IMR-90 (cell line): ENCODE measurements around the gene HOXC10. TPM values are rescaled to one million over a fixed set of nuclear protein-coding genes. Genes with fewer than 3 reads are reported as not detected.

Source experiments
- ATAC-seq: fragments of 200-7000 bp; cut with Tn5 transposase; 2 replicates; pipeline ENCODE4 v1.9.1; 2020; ENCODE audit warnings: low read depth, mild to moderate bottlenecking, moderate library complexity
- BruUV-seq: library from RNA; stranded (reverse); fragments of 400-500 nt; replicated peaks from 2 replicates; lab custom pipeline; 2021; lab: Mats Ljungman, UMichigan
- CTCF ChIA-PET: fragments of 300-600 bp; formaldehyde crosslinking; extraction: SDS; loops from one replicate; lab custom pipeline; 2021; ENCODE audit warnings: antibody characterized with exemption; lab: Yijun Ruan, JAX
- POLR2A ChIA-PET: fragments of 300-600 bp; sonication (Branson Sonifier 250); formaldehyde crosslinking; loops from one replicate; lab custom pipeline; 2022; ENCODE audit warnings: antibody characterized with exemption; ENCODE audit not compliant: unreplicated experiment; lab: Charles Lee
- DNase-seq: peaks from one replicate; pipeline ENCODE4 v3.0.0; 2013
- H2AFZ ChIP-seq: replicated peaks from 2 replicates; pipeline ENCODE3; 2013; ENCODE audit warnings: low read length, mild to moderate bottlenecking; ENCODE audit not compliant: poor library complexity
- H2AK5ac ChIP-seq: 2 replicates; pipeline ENCODE4 v1.6.1; 2013; ENCODE audit warnings: low read depth, low read length, inconsistent platforms
- H2AK9ac ChIP-seq: replicated peaks from 2 replicates; pipeline ENCODE3; 2013; ENCODE audit warnings: mild to moderate bottlenecking, low read depth, low read length, moderate library complexity; ENCODE audit not compliant: poor library complexity
- H2BK120ac ChIP-seq: 2 replicates; pipeline ENCODE4 v1.6.1; 2013; ENCODE audit warnings: low read depth, low read length, inconsistent platforms
- H2BK15ac ChIP-seq: 3 replicates; pipeline ENCODE4 v1.6.1; 2013; ENCODE audit warnings: low read depth, low read length, inconsistent platforms
- H2BK20ac ChIP-seq: 2 replicates; pipeline ENCODE4 v1.6.1; 2013; ENCODE audit warnings: low read depth, mild to moderate bottlenecking, inconsistent platforms, low read length, moderate library complexity
- H2BK5ac ChIP-seq: 2 replicates; pipeline ENCODE4 v1.6.1; 2013; ENCODE audit warnings: mild to moderate bottlenecking, low read depth, low read length, inconsistent platforms; ENCODE audit not compliant: poor library complexity, severe bottlenecking
- H3K14ac ChIP-seq: replicated peaks from 2 replicates; pipeline ENCODE4 v1.6.1; 2013; ENCODE audit warnings: low read depth, low read length, inconsistent platforms
- H3K18ac ChIP-seq: 2 replicates; pipeline ENCODE4 v1.6.1; 2013; ENCODE audit warnings: low read depth, low read length, control low read depth
- H3K23ac ChIP-seq: 2 replicates; pipeline ENCODE4 v1.6.1; 2013; ENCODE audit warnings: low read depth, low read length, inconsistent platforms
- H3K27ac ChIP-seq: 2 replicates; pipeline ENCODE4 v1.5.1; 2013; ENCODE audit warnings: mild to moderate bottlenecking, control low read depth, low read length; ENCODE audit not compliant: insufficient read depth
- H3K27me3 ChIP-seq: 2 replicates; pipeline ENCODE4 v1.6.1; 2013; ENCODE audit warnings: low read length; ENCODE audit not compliant: control insufficient read depth, insufficient read depth
- H3K36me3 ChIP-seq: 2 replicates; pipeline ENCODE4 v1.6.1; 2013; ENCODE audit warnings: low read length, mixed read lengths; ENCODE audit not compliant: control insufficient read depth, insufficient read depth
- H3K4ac ChIP-seq: 2 replicates; pipeline ENCODE4 v1.6.1; 2013; ENCODE audit warnings: low read depth, low read length, inconsistent platforms
- H3K4me1 ChIP-seq: 2 replicates; pipeline ENCODE4 v1.6.1; 2013; ENCODE audit warnings: low read length, mixed read lengths; ENCODE audit not compliant: control insufficient read depth, insufficient read depth
- H3K4me2 ChIP-seq: 2 replicates; pipeline ENCODE4 v1.6.1; 2013; ENCODE audit warnings: low read depth, mild to moderate bottlenecking, control low read depth, low read length, moderate library complexity
- H3K4me3 ChIP-seq: 2 replicates; pipeline ENCODE4 v1.5.1; 2013; ENCODE audit warnings: low read depth, mild to moderate bottlenecking, control low read depth, low read length, moderate library complexity; ENCODE audit not compliant: insufficient read depth
- H3K56ac ChIP-seq: 2 replicates; pipeline ENCODE4 v1.6.1; 2013; ENCODE audit warnings: low read length, inconsistent platforms; ENCODE audit not compliant: insufficient read depth; ENCODE audit errors: extremely low read depth
- H3K79me1 ChIP-seq, 2 experiments: 2 replicates each; pipeline ENCODE4 v1.6.1; 2013; ENCODE audit warnings: low read length in 2 of 2, inconsistent platforms in 1 of 2, low read depth in 1 of 2
- H3K9ac ChIP-seq: 2 replicates; pipeline ENCODE4 v1.6.1; 2013; ENCODE audit warnings: low read depth, low read length, control low read depth
- H3K9me1 ChIP-seq: 2 replicates; pipeline ENCODE4 v1.6.1; 2013; ENCODE audit warnings: low read length, inconsistent platforms; ENCODE audit not compliant: insufficient read depth
- H3K9me3 ChIP-seq: 2 replicates; pipeline ENCODE4 v1.6.1; 2013; ENCODE audit warnings: low read length; ENCODE audit not compliant: control insufficient read depth, insufficient read depth
- H4K20me1 ChIP-seq: 2 replicates; pipeline ENCODE4 v1.6.1; 2013; ENCODE audit warnings: low read length, inconsistent platforms; ENCODE audit not compliant: insufficient read depth
- H4K5ac ChIP-seq: 2 replicates; pipeline ENCODE4 v1.6.1; 2013; ENCODE audit warnings: mild to moderate bottlenecking, low read depth, low read length, control low read depth
- H4K8ac ChIP-seq, 2 experiments: 2 replicates each; pipeline ENCODE4 v1.6.1; 2013; ENCODE audit warnings: low read depth in 2 of 2, low read length in 2 of 2, control low read depth in 1 of 2, inconsistent platforms in 1 of 2
- H4K91ac ChIP-seq: 2 replicates; pipeline ENCODE4 v1.6.1; 2013; ENCODE audit warnings: low read depth, low read length, inconsistent platforms; ENCODE audit not compliant: insufficient read depth
- CHD1 ChIP-seq: IDR thresholded peaks from 2 replicates; pipeline ENCODE4 v1.6.1; 2012; ENCODE audit warnings: low read depth, low read length, improper control_type of control experiment
- POLR2A ChIP-seq: IDR thresholded peaks from 2 replicates; pipeline ENCODE4 v1.6.1; 2012; ENCODE audit warnings: mild to moderate bottlenecking, low read depth, low read length
- WGBS, 2 experiments: methylation state at CpG; one replicate each; pipeline versions ENCODE4 v1.1.5 to v1.1.7; 2013; ENCODE audit warnings: missing lambda C conversion rate in 2 of 2; ENCODE audit not compliant: insufficient read length in 1 of 2; ENCODE audit errors: extremely low coverage in 2 of 2; 5-methylcytosine and 5-hydroxymethylcytosine counted together
- dilution Hi-C: fragments of 300-500 bp; cut with HindIII; formaldehyde crosslinking; loops from one replicate; pipeline ENCODE4 v1.14.3; 2018; ENCODE audit warnings: low sequenced_read_pairs; ENCODE audit not compliant: unreplicated experiment
- in situ Hi-C: fragments of 300-500 bp; cut with MboI; formaldehyde crosslinking; loops from 3 replicates; pipeline ENCODE4 v1.14.3; 2019; ENCODE audit warnings: low sequenced_read_pairs, inconsistent platforms, mixed read lengths
- intact Hi-C: fragments of 100-400 bp; cut with micrococcal nuclease; formaldehyde crosslinking; loops from 2 replicates; pipeline ENCODE4 v1.10.0; 2022
- polyA plus RNA-seq, 3 experiments: library from polyadenylated mRNA; depleted of rRNA; stranded (reverse); fragments of >200 nt; gene quantifications; 2 replicates each; pipeline ENCODE4 v1.2.3, GENCODE V29; 2012; ENCODE audit warnings: low replicate concordance in 1 of 3
- total RNA-seq: library from RNA; depleted of rRNA; stranded (reverse); fragments of >200 nt; gene quantifications from 2 replicates; pipeline ENCODE4 v1.2.3, GENCODE V29; 2012
- TF ChIP-seq, protein P1 (sequence below): fragments of 150-350 bp; IDR thresholded peaks from 2 replicates; pipeline ENCODE4 v1.6.1; 2017; ENCODE audit warnings: mild to moderate bottlenecking, antibody characterized with exemption, low read length, low read depth
- TF ChIP-seq, protein P2 (sequence below): conservative IDR thresholded peaks from 2 replicates; pipeline ENCODE4 v1.5.1; 2012; ENCODE audit warnings: mild to moderate bottlenecking, low read depth, low read length, improper control_type of control experiment

Gene HOXC10
- total and polyA plus RNA-seq, 2 of the 4 experiments (the other 2 are of a cell fraction), result 0.15 TPM; not detected in 1

GRCh38 chr12:53956251-53956887 lies 28.6 kb upstream of the HOXC10 start:
- Histone ChIP-seq H2BK20ac (no peak overlapping the region), H2BK15ac (no peak overlapping the region), H3K9me3 (peaks cover 6% of the 10 kb centered on the region), H4K91ac (no peak overlapping the region), H3K9me1 (no peaks in the 10 kb centered on the region), H4K20me1 (no peaks in the 10 kb centered on the region), H2AK5ac (no peak overlapping the region), H2AFZ (no peak overlapping the region), H3K4ac (no peak overlapping the region), H2AK9ac (no peak overlapping the region), H3K56ac (no peak overlapping the region), H3K27me3 (peaks cover 96% of the 10 kb centered on the region), H3K4me3 (no peak overlapping the region), H2BK5ac (no peak overlapping the region), H3K27ac (no peak overlapping the region), H3K4me1 (no peaks in the 10 kb centered on the region), H2BK120ac (no peak overlapping the region), H4K8ac (no peak overlapping the region), H3K23ac (no peak overlapping the region), H4K5ac (no peak overlapping the region), H3K36me3 (no peaks in the 10 kb centered on the region), H3K79me1 (no peaks in the 10 kb centered on the region), H3K18ac (no peak overlapping the region), H3K4me2 (no peak overlapping the region), H3K9ac (no peak overlapping the region), H3K14ac (no peak overlapping the region)
- dilution Hi-C loops (no loop called here), intact Hi-C loops (no loop called here), in situ Hi-C loops (no loop called here)
- ATAC-seq (no peak), DNase-seq (no peak)
- no TSS peak for BruUV-seq
- ChIA-PET POLR2A (no interaction called here), CTCF (no interaction called here)
- WGBS, 2 experiments, result 10% methylated on average over 10 of the region's 25 CpGs; no CpG with 5 or more reads in 1 of the 2 experiments
- TF ChIP-seq, protein P1, sequence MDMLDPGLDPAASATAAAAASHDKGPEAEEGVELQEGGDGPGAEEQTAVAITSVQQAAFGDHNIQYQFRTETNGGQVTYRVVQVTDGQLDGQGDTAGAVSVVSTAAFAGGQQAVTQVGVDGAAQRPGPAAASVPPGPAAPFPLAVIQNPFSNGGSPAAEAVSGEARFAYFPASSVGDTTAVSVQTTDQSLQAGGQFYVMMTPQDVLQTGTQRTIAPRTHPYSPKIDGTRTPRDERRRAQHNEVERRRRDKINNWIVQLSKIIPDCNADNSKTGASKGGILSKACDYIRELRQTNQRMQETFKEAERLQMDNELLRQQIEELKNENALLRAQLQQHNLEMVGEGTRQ, result no peak
- TF ChIP-seq CHD1 (no peak), POLR2A (no peak)
- TF ChIP-seq, protein P2, sequence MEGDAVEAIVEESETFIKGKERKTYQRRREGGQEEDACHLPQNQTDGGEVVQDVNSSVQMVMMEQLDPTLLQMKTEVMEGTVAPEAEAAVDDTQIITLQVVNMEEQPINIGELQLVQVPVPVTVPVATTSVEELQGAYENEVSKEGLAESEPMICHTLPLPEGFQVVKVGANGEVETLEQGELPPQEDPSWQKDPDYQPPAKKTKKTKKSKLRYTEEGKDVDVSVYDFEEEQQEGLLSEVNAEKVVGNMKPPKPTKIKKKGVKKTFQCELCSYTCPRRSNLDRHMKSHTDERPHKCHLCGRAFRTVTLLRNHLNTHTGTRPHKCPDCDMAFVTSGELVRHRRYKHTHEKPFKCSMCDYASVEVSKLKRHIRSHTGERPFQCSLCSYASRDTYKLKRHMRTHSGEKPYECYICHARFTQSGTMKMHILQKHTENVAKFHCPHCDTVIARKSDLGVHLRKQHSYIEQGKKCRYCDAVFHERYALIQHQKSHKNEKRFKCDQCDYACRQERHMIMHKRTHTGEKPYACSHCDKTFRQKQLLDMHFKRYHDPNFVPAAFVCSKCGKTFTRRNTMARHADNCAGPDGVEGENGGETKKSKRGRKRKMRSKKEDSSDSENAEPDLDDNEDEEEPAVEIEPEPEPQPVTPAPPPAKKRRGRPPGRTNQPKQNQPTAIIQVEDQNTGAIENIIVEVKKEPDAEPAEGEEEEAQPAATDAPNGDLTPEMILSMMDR, result no peak
